Measurements from ENCODE around the gene ATG4B. TPM values are rescaled to one million over a fixed set of nuclear protein-coding genes. Genes with fewer than 3 reads are reported as not detected.

ATG4B gene
- total RNA-seq, 1 experiment from 2014 or later, result 70.9 TPM

DNA sequence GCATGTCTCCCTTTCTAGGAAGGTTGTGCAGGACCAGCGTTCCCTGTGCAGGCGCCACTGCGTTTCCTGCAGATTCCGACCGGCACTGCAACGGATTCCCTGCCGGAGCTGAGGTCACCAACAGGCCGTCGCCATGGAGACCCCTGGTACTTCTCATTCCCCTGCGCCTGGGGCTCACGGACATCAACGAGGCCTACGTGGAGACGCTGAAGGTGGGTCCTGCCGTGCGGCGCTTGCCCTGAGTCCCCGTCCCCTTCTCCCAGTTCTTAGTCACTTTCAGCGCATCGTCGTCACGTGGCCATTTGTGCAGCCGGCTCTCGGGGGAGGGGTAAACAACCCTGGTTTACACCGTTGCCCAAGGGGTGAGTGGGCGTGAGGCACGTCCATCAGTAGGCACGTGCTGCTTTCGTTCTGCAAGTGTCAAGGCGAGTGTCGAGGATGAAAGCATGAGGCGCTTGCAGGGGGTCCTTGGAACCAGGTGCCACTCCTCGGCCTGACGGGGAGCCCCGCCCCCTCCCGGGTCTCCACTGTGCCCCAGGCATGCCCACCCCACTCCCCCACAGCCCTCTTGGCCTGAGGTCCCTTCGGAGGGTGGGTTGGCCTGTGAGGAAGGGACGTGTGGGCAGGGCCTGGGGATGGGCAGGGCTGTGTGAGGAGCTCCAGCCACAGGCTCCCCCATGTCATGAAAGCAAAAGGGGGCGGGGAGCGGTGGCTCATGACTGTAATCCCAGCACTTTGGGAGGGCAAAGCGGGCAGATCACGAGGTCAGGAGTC lies 29.3 kb downstream of the ATG4B start:
- H3K9me3 Mint-ChIP-seq (ENCODE audit: unreplicated experiment), result no peaks in the 10 kb centered on the region

DNA sequence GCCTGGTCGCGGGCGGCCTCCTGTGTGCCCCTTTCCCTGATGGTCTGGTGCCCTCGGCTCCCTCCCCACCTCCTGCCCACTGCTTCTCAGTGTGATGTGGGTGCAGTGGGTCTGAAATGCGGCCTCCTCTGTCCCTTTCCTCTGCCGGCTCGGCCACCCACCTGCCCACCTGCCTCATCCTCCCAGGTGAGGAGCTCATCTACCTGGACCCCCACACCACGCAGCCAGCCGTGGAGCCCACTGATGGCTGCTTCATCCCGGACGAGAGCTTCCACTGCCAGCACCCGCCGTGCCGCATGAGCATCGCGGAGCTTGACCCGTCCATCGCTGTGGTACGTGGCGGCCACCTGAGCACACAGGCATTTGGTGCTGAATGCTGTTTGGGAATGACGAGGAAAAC lies 30.9 kb downstream of the ATG4B start:
- no peaks in the 10 kb centered on the region for H3K9me3 Mint-ChIP-seq (ENCODE audit: unreplicated experiment)
- no peaks in the 10 kb centered on the region for H3K27me3 Mint-ChIP-seq (ENCODE audit: insufficient read depth, unreplicated experiment)
- H3K4me3 Mint-ChIP-seq (ENCODE audit: unreplicated experiment), result no peak overlapping the region
- TF ChIP-seq, protein P1, sequence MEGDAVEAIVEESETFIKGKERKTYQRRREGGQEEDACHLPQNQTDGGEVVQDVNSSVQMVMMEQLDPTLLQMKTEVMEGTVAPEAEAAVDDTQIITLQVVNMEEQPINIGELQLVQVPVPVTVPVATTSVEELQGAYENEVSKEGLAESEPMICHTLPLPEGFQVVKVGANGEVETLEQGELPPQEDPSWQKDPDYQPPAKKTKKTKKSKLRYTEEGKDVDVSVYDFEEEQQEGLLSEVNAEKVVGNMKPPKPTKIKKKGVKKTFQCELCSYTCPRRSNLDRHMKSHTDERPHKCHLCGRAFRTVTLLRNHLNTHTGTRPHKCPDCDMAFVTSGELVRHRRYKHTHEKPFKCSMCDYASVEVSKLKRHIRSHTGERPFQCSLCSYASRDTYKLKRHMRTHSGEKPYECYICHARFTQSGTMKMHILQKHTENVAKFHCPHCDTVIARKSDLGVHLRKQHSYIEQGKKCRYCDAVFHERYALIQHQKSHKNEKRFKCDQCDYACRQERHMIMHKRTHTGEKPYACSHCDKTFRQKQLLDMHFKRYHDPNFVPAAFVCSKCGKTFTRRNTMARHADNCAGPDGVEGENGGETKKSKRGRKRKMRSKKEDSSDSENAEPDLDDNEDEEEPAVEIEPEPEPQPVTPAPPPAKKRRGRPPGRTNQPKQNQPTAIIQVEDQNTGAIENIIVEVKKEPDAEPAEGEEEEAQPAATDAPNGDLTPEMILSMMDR (IDR thresholded peaks at IDR 0.05; ENCODE audit: unreplicated experiment), result no peak
- no TSS peak for BruUV-seq (replicated peaks)
- H3K36me3 Mint-ChIP-seq (ENCODE audit: insufficient read depth, unreplicated experiment), result peaks cover 34% of the 10 kb centered on the region
- DNase-seq (ENCODE audit: unreplicated experiment), result no peak
- intact Hi-C loops (cut with micrococcal nuclease), result no loop called here
- ChIA-PET CTCF (no interaction called here), POLR2A (no interaction called here)
- H3K27ac Mint-ChIP-seq (ENCODE audit: low read depth, unreplicated experiment), result no peak overlapping the region
- H3K4me1 Mint-ChIP-seq (ENCODE audit: insufficient read depth, unreplicated experiment), result peaks cover 6% of the 10 kb centered on the region

More for the DNA sequence above, 29.3 kb downstream of the ATG4B start:
- Mint-ChIP-seq H3K27ac (ENCODE audit: low read depth, unreplicated experiment) (no peak overlapping the region), H3K27me3 (ENCODE audit: insufficient read depth, unreplicated experiment) (no peaks in the 10 kb centered on the region), H3K4me1 (ENCODE audit: insufficient read depth, unreplicated experiment) (peaks cover 6% of the 10 kb centered on the region), H3K4me3 (ENCODE audit: unreplicated experiment) (no peak overlapping the region), H3K36me3 (ENCODE audit: insufficient read depth, unreplicated experiment) (peaks cover 37% of the 10 kb centered on the region)
- BruUV-seq (replicated peaks), result no TSS peak
- TF ChIP-seq, protein P1 (IDR thresholded peaks at IDR 0.05; ENCODE audit: unreplicated experiment), result no peak
- ChIA-PET POLR2A (no interaction called here), CTCF (interaction anchor here (0.8 kb wide), 1 partner anchor 8 kb away, joined by 3 read pairs; no protein-coding TSS in a partner anchor)
- no peak for DNase-seq (ENCODE audit: unreplicated experiment)
- intact Hi-C loops (cut with micrococcal nuclease), result no loop called here

DNA sequence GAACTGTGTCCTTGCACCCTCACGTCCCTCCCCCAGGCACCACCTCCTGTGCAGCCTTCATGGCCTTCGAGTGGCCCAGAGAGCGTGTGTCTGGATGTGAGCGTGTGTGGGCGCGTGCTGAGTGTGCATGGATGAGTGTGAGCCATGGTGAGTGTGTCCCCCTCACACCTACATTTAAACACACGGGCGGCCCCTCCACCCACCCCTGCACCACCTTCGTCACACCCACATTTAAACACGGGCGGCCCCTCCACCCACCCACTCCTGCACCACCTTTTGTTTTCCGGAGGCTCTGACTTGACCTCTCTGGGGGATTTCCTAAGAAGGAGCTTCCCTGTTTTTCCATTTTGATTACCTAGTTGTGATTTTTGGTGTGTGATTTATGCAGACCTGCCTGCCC lies 31.3 kb downstream of the ATG4B start:
- no peak overlapping the region for H3K4me3 Mint-ChIP-seq (ENCODE audit: unreplicated experiment)
- no peaks in the 10 kb centered on the region for H3K27me3 Mint-ChIP-seq (ENCODE audit: insufficient read depth, unreplicated experiment)
- ChIA-PET CTCF (no interaction called here), POLR2A (no interaction called here)
- TF ChIP-seq, protein P1 (IDR thresholded peaks at IDR 0.05; ENCODE audit: unreplicated experiment), result no peak
- intact Hi-C loops (cut with micrococcal nuclease), result no loop called here
- no peaks in the 10 kb centered on the region for H3K9me3 Mint-ChIP-seq (ENCODE audit: unreplicated experiment)
- peaks cover 6% of the 10 kb centered on the region for H3K4me1 Mint-ChIP-seq (ENCODE audit: insufficient read depth, unreplicated experiment)
- H3K36me3 Mint-ChIP-seq (ENCODE audit: insufficient read depth, unreplicated experiment), result peaks cover 34% of the 10 kb centered on the region
- no peak overlapping the region for H3K27ac Mint-ChIP-seq (ENCODE audit: low read depth, unreplicated experiment)
- DNase-seq (ENCODE audit: unreplicated experiment), result no peak
- no TSS peak for BruUV-seq (replicated peaks)

DNA sequence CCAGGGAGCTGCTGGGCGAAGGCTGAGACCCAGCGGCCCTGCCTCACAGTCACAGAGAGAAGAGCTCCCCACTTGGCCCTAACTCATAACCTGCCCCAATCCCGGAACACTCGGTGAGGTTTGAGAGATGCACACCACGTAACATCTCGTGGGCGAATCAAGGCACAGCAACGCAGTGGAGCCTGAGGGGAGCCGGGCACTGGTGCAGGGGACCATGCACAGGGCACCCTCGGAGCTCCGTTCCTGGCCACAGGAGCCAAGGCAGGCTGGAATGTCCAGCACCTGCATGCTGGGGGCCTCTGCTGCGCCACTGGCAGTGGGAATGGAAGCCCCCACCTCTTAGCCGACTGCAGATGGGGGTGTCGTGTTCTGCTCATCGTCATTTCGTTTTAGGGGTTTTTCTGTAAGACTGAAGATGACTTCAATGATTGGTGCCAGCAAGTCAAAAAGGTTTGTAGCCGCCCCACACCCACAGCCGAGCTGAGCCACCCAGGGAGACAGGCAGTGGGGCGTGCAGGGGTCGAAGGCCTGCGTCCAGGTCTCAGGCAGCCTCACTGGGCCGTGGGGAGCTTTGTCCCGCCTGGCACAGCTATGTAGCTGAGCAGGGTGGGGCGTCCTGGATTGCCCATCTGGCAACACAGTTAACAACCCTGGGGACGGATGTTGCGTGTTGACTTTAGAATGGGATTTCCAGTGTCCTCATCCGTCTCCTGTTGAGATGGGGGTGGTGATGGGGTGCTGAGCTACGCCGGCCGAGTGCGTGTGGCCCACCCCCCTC lies 33.0 kb downstream of the ATG4B start:
- intact Hi-C loops (cut with micrococcal nuclease), result no loop called here
- Mint-ChIP-seq H3K27me3 (ENCODE audit: insufficient read depth, unreplicated experiment) (no peaks in the 10 kb centered on the region), H3K36me3 (ENCODE audit: insufficient read depth, unreplicated experiment) (peaks cover 40% of the 10 kb centered on the region), H3K9me3 (ENCODE audit: unreplicated experiment) (no peaks in the 10 kb centered on the region), H3K4me1 (ENCODE audit: insufficient read depth, unreplicated experiment) (peaks cover under 1% of the 10 kb centered on the region), H3K27ac (ENCODE audit: low read depth, unreplicated experiment) (no peak overlapping the region), H3K4me3 (ENCODE audit: unreplicated experiment) (no peak overlapping the region)
- POLR2A ChIA-PET, result interaction anchor here (1.9 kb wide), 1 partner anchor 16 kb away, joined by 9 read pairs; the partner anchor contains the start of gene DTYMK
- TF ChIP-seq, protein P1 (IDR thresholded peaks at IDR 0.05; ENCODE audit: unreplicated experiment), result no peak
- CTCF ChIA-PET, result interaction anchor here (0.6 to 1.1 kb wide), 2 partner anchors 190 to 208 kb away, joined by 3 to 4 read pairs; no protein-coding TSS in a partner anchor
- BruUV-seq (replicated peaks), result no TSS peak
- no peak for DNase-seq (ENCODE audit: unreplicated experiment)

Data from MCF 10A (cell line).